ENCODE measurements around the gene PDZRN3.

GRCh38 chr3:73342077-73342476 lies 282.7 kb downstream of the PDZRN3 start:
- TF ChIP-seq EZH2 (IDR thresholded peaks at IDR 0.05; ENCODE audit: insufficient read depth, poor library complexity, severe bottlenecking) (no peak), EZH2phosphoT487 (IDR thresholded peaks at IDR 0.05; ENCODE audit: insufficient read depth, low read depth) (no peak)
